ENCODE measurements around the gene RFXANK.

- TF ChIP-seq EZH2 (IDR thresholded peaks at IDR 0.05; ENCODE audit: borderline replicate concordance, insufficient read depth, low read depth, low read length, poor library complexity, severe bottlenecking) = no peak
- TF ChIP-seq CTCF (IDR thresholded peaks at IDR 0.05) = no peak
Observed at GRCh38 chr19:19211499-19212420, 19.7 kb downstream of the RFXANK start, which contains the start of gene NCAN.

Data from B cell (primary cell).